Measurements from ENCODE around the gene NAA38.
"Not testable (repeated sequence)": the region's sequence is repeated elsewhere in the genome, so short reads cannot be mapped to it uniquely, and the experiment has no call there.

The NAA38 gene

DNA sequence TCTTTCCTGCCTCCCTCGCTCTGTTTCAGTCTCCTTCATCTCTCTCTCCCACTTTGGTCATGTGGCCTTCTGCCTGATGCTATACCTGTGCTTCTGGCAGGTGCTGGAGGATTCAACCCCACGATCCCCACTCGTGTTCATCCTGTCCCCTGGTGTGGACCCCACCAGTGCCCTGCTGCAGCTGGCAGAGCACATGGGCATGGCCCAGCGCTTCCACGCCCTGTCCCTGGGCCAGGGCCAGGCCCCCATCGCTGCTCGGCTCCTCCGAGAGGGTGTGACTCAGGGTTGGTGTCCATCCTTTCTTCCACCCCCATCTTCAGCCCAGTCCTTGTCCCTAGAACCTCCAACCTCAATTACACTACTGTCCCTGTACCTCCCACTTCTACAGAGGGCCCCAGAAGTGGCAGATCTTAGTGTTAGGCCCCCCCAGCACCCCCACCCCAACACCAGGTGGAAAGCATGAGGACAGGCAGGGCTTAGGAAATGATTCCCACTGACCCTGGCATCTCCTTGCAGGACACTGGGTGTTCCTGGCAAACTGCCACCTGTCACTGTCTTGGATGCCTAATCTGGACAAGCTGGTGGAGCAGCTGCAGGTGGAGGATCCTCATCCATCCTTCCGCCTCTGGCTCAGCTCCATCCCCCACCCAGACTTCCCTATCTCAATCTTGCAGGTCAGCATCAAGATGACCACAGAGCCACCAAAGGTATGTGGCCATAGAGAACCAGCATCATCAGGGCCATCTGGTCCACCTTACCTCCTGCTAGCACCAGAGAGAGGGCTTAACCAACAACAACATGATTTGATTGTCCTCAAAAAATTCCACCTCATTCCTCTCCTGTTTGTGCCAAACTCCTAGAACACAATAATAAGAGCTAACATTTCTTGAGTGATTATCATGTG, 33.1 kb downstream of the NAA38 start:
- no peak for DNase-seq (ENCODE audit: low read depth in 2 of 2)

DNA sequence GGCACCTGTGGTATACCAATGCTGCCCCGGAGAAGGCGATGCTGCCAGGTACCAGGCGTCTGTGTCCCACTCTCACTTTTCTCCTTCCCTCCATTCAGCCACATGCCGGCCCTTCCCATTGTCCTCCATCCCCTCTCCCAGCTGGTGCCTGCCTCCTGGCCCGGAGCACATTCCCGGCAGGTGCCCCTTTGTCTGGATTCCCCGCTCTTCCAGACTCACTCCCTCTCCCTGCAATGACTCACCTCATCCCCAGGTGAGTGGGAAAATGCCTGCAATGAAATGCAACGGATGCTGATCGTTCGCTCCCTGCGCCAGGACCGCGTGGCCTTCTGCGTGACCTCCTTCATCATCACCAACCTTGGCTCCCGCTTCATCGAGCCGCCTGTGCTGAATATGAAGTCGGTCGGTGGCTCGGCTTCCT, 33.8 kb downstream of the NAA38 start:
- no peak for DNase-seq (ENCODE audit: low read depth in 2 of 2)

DNA sequence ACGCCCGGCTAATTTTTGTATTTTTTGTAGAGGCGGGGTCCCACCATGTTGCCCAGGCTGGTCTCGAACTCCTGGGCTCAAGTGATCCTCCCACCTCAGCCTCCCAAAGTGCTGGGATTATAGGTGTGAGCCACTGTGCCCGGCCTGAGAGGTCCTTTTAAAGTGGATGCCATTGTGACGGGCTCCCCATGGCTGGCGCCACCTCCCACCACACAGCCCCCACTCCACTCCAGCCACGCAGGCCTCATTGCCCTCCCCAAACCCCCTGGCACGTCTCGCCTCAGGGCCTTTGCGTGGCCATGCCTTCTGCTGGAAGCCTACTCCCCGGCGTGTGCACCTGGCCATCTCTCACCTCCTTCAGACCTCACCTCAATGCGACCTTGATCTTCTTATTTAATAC, 35.2 kb downstream of the NAA38 start:
- DNase-seq (ENCODE audit: low read depth in 2 of 2) = no peak

DNA sequence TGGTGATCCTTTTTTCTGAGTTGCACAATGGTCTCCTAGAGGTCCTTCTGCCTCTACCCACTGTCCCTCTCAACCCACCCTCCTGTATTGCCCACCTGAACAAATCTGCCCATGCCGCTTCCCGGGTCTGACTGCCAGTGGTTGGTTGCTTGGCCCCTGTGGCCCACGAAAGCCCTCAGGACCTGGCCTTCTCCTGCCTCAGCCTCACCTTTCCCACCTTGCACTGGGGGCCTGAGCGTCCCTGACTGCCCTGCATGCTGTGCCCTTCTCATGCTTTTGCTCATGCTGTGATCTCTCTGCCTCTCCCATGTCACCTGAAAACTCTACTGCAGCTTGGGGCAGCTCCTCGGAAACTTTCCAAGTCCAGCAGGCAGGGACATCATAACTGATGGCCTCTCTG, 37.1 kb downstream of the NAA38 start:
- no peak for DNase-seq (ENCODE audit: low read depth in 2 of 2)

DNA sequence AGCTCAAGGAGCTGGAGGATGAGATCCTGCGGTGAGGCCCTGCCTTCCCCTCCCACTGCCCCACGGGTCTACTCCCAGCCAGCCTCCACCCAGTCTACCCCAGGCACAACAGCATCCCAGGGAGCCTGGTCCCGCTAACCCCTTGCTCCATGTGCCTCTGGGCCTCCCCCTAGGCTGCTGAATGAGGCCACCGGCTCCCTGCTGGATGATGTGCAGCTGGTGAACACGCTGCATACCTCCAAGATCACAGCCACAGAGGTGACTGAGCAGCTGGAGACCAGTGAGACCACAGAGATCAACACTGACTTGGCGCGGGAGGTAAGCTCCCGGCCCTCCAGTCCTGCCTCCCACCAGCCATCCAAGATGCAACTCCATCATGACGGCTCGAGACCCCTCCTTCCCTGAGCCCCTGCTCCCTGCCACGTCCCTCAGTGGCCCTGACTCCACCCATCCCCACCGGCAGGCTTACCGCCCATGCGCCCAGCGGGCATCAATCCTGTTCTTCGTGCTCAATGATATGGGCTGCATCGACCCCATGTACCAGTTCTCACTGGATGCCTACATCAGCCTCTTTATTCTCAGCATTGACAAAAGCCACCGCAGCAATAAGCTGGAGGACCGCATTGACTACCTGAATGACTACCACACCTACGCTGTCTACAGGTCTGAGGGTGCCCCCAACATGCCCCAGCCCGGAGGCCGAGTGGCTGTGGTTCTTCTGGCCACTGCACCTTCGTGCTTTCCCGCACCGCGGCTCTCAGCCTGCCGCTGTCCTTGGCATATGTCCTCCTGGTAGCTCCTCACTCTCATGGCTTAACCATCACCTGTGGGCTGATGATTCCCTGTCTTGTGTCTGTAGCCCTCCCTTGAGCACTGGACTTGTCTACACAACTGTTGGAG, 38.4 kb downstream of the NAA38 start:
- DNase-seq (ENCODE audit: low read depth in 2 of 2) = no peak

DNA sequence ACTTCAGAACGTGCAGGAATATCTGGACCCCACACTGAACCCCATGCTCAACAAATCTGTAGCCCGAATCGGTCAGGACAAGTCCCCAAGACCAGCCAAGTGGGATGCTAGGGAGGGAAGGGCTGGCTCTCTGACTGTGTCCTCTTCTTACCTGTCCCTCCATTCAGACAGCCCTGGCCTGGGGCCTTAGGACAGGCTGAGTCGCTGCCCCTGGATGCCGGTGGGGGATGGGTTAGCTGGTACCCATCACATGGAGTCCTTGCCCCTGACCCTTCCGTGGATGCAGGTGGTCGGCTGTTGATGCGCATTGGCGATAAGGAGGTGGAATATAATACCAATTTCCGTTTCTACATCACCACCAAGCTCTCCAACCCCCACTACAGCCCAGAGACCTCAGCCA, 39.3 kb downstream of the NAA38 start:
- DNase-seq (ENCODE audit: low read depth in 2 of 2) = no peak

DNA sequence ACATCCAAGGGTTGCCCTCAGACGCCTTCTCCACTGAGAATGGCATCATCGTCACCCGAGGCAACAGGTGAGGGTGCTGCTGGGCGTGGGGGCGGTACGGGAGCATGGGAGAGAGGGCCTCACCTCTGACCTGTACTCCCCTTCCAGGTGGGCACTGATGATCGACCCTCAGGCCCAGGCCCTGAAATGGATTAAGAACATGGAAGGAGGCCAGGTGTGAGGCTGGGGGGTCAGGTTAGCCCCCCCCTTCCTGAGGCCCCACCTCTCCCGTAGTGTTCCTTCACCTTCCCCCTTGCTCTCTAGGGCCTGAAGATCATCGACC, 39.8 kb downstream of the NAA38 start:
- no peak for DNase-seq (ENCODE audit: low read depth in 2 of 2)

DNA sequence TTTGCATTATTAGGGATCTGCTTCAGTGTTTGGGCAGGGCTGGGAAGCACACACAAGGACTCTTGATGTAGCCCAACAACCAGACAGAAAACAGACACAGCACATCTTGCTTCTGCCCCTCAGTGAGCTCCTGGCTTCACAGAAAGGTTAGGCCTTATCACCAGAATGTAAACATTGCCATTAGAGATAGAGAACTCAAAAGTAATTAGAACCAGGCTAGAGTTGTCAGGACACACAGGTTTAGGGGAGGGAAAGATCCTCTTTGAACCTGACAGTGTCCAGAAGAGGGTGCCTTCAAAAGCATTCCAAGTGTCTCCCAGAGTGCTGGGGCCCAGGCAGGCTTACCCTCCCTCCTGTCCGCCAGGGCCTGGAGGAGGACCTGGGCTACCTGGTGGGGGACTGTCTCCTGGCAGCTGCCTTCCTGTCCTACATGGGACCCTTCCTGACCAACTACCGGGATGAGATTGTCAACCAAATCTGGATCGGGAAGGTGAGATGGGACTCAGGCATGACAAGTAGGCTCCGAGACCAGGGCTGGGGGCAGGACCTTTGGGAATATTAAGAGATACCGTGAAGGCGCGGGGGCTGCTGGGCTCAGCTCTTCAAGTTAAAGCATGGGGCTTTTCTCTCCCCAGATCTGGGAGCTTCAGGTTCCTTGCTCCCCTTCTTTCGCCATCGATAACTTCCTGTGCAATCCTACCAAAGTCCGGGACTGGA, 40.3 kb downstream of the NAA38 start:
- DNase-seq (ENCODE audit: low read depth in 2 of 2) = no peak

DNA sequence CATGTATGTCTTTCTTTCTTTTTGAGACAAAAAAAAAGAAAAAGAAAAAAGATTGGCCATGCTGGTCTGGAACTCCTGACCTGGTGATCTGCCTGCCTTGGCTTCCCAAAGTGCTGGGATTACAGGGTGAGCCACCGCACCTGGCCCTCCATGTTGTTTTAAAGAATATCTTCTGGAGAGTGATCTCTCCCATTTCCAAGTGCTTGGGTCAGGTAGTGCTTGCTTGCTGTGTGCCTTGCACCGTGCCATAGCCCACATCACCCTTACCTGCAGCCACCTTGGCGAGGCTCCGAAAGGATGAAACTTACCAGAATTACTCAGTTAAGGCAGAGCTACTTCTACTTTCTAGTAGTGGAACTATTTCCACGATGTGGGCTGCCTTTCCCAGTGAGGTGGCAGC, 42.4 kb downstream of the NAA38 start:
- no peak for DNase-seq (ENCODE audit: low read depth in 2 of 2)

DNA sequence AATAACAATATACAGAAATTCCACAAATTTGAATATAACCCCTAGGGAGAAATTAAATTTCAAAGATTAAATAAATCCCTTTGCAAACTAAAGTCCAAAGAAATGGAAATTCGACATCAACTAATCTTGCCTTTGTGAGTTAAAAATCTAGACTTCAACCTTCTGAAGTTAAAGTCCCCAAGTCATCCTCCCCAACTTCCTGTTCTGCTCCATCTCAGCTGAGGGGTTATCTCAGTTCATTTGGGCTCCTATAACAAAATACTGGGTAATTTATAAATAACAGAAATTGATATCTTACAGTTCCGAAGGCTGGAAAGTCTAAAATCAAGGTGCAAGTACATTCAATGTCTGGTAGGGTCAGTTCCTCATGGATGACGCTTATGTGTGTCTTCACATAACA, 46.1 kb downstream of the NAA38 start:
- no peak for DNase-seq (ENCODE audit: low read depth in 2 of 2)

DNA sequence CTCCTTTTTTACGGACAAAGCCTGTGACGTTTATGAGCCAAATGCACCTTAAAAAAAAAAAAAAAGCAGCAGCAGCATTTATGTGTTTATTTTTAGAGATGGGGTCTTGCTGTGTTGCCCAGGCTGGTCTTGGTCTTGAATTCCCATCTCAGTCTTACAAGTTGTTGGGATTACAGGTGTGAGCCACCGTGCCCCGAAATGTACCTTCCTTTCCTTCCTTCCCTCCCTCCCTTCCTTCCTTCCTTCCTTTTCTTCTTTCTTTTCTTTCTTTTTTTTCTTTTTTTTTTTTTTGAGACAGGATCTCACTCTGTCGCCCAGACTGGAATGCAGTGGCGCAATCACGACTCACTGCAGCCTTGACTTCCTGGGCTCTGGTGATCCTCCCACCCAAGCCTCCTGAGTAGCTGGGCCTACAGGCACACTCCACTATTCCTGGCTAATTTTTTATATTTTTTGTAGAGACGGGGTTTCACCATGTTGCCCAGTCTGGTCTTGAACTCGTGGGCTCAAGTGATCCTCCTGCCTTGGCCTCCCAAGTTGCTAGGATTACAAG, 47.5 kb downstream of the NAA38 start:
- not testable (repeated sequence) for DNase-seq (ENCODE audit: low read depth in 2 of 2)

DNA sequence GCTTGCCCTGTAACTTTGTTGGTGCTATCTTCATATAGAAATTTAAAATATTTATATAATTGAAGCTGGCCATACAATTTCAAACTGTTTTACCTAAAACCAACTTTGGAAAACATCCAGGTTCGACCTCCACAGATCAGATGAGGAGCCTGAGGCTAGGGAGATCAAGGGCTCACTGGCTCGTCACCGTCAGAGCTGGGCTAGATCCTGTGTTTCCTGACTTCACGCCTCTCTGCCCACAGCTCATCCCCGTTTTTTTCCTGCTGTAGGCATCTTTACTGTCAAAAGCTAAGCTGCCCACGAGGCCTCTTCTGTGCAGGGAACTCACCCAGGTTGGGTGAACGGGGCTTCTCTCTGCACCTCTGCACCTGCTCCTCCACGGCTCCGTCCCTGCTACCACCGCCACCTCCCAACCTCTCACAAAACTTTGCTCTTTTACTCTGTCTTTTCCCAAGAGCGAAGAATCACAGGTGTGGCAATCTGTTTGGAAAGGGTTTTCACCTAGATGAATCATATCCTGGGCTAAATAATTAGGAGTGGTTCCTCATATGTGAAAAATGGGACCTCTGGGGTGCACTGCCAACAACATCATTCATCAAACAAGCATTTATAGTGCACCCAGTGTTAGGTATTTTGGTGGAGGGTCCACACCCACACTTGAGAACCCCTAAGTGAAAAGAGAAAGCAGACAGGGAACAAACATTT, 48.1 kb downstream of the NAA38 start:
- no peak for DNase-seq (ENCODE audit: low read depth in 2 of 2)

DNA sequence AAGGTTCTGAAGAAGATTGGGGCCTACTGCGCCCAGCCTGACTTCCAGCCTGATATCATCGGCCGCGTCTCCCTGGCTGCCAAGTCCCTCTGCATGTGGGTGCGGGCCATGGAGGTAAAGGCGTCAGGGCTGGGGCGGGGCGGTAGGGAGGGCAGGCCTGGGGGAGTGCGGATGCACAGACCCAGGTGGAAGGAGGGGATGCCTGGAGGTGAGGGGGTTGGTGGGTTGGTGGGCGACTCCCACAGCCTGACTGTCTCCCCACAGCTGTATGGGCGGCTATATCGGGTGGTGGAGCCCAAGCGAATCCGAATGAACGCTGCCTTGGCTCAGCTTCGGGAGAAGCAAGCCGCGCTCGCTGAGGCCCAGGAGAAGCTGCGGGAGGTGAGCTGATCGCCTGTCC, 50.2 kb downstream of the NAA38 start:
- DNase-seq (ENCODE audit: low read depth in 2 of 2) = no peak
